Ecto neural progenitor cell (in vitro differentiated cells): ENCODE data around the gene ICA1.

Experiments
- DNase-seq: peaks from one replicate; pipeline ENCODE4 v3.0.0-alpha.2; 2018; ENCODE audit warnings: low spot score

The ICA1 gene

GRCh38 chr7:8197994-8198698, 63.8 kb downstream of the ICA1 start:
- no peak for DNase-seq

- DNase-seq: no peak
Measured at GRCh38 chr7:8192897-8193296, 69.1 kb downstream of the ICA1 start.

DNA sequence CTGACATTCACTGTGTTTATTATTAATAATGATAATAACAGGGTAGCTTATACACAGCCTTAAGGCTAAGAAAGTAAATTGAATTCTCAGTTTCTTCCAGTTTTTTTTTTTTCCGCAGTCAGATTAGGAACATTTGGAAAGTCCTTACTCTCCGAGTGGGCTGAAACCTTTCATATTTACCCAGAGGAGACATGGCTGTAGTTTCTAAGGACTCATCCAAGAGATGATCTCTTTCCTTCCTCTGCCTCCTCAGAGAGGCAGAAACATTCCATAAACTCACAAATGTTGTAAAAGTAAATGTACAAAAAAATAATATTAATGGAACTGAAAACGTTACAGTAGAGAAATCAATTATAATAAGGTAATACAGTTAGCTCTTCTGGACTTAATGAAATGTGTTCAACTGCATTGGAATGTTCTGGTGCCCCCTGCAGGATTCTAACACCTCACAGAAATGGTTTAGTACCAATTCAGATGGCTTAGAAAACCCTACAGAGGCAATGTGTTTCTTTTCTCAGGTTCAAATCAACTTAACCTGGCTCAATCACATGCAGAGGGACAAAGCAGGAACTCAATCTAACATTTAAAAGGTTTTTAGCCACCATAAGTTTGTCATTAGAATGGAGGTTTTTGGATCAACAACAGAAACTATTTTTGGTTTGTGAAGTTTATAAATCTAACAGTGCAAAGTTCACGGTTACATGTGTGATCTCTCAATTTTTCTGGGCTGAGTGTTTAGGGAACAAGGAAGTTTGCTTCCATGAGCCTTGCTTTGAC, 71.7 kb downstream of the ICA1 start:
- no peak for DNase-seq

- peak; percentile 60 for DNase-seq
Measured at GRCh38 chr7:8189625-8190024, 72.3 kb downstream of the ICA1 start.

DNA sequence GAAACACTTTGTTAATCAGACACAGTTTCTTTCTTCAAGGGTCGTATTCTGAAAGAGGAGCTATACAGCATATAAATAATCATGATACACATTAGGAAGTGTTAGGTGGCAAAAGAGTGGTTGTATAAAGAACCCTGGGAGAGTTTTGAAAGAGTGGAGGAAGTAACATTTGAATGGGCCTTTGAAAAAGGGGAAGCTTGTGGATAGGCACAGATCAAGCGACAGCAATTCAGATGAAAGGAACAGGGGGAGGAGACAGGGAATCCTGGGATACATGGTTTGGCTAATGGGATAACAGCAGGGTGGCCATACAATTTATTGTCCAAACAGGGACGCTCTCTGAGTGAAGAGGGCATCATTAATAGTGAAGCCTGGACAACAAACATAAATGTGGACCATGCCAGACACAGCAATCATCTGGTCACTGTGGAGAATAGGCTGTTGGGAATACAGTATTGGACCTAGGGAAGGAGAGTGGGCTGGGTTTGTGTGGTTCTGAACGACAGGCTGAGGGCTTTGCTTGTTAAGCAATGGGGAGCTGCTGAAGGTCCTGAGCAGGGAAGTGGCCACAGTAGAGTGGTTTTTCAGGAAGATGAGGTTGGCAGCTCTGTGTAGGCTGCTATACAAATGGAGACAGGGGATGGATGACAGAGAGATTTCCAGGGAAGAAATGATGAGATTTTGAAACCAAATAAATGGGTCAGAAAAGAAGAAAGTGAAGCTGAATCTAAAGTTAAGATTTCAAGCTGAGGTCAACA, 75.9 kb downstream of the ICA1 start:
- no peak for DNase-seq

GRCh38 chr7:8184221-8184620, 77.7 kb downstream of the ICA1 start:
- no peak for DNase-seq

DNA sequence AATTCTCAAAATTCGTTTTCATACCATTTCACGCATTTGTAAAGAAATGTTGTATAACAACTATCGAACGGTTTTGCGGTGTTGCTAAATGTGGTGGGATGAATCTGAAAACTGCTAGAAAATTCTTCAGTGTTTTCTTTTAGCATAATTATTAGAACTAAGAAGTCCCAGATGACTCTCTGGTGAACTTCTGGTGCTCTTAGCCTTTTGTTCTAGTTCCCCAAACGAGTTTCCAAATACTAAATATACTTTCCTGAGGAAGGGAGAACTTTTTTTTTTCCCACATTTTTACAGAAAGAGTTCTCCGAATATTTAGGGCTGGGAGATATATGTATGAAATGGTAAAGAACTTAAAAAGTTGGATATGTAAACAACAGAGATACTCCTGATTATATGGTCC, 82.5 kb downstream of the ICA1 start:
- DNase-seq: no peak

DNA sequence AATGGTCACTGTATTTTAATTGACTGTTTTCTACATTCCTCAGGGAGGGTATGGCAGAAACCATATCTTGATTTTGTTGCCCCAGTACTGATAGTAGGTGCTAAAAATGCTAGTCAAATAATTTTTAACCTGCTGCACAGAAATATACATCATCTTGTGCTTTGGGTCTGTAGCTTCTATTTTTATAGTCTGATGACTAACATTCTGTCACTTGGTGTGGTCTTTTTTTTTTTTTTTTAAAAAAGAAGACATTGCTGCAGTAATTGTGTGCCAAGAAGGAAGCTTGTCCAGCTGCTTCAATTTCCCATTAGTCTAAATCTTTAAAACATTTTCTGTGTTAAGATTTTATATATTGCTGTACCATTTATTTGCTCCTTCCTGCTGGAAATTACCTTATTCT, 83.6 kb downstream of the ICA1 start:
- DNase-seq: no peak

GRCh38 chr7:8177109-8177933, 84.6 kb downstream of the ICA1 start:
- no peak for DNase-seq

DNA sequence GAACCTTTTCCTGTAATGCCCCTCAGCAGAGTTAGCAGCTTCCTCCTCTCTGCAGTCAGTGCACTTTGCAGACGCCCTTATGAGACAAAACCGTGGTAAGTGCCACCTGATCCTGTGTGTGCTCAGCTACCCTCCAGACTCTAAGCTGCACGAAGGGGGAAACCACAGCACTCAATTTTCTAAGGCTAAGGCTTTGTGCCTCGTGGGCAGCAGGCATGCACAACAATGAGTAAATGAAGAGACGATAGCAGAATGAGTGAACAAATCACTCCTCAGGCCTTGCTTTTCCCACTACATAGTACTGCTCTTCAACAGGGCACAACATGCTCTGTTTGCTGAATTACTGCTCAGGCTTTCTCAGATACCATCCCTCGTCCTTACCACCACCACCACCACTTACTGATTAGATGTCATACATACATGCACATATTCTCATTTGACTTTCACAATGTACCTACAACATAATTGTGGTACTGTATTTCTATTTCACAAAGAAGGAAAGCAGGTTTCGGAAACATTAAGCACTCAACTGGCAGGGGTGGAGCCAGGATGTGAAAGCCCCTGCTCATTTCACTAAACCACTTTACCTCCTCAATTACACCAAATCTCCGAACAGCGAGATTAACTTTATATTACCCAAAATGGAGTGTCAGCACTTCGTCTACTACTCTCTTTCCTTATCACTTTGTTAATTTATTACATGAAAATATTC, 85.4 kb downstream of the ICA1 start:
- DNase-seq: no peak

DNA sequence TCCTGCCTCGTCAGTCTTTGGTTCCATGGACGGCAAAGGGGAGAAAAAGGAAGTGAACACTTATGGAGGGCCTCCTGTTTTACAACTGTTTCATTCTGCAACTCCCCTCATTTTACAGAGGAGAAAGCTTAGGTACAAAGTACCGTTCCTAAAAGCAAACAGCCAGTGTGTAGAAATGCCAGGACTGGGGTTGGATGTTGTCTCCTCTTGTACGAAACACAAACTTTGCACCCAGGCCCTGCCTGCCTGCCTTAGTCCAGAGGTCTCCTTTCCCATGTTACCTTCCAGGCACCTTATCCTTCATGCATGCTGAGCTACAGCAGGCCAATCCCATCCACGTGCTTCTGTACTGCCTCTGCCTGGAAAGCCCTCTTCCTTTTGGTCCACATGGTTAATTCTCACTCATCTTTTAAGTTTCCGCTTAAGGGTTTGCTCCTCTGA, 86.0 kb downstream of the ICA1 start:
- no peak for DNase-seq

GRCh38 chr7:8172372-8173354, 89.3 kb downstream of the ICA1 start:
- DNase-seq: no peak

- DNase-seq: no peak
Measured at GRCh38 chr7:8169171-8169570, 92.8 kb downstream of the ICA1 start.

DNA sequence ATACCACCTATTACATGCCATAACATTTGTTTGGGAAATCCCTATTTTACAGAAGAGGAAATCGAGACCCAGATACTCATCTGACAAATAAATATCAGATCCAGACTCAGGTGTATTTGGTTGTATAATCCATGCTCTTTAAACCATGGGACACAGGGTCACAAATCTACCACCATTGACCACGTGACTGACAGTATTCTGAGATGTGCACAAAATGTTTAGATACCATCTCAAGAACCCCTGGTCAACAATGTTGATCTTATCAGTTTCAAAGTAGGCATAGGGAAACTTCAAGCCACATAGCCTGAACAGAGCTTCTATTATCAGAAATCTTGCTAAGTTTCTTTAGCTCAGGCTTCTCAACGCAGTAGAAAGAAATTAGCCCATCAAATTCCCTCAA, 93.6 kb downstream of the ICA1 start:
- DNase-seq: no peak

- no peak for DNase-seq
Measured at GRCh38 chr7:8165150-8165549, 96.8 kb downstream of the ICA1 start.

GRCh38 chr7:8162181-8162580, 99.8 kb downstream of the ICA1 start:
- no peak for DNase-seq

DNA sequence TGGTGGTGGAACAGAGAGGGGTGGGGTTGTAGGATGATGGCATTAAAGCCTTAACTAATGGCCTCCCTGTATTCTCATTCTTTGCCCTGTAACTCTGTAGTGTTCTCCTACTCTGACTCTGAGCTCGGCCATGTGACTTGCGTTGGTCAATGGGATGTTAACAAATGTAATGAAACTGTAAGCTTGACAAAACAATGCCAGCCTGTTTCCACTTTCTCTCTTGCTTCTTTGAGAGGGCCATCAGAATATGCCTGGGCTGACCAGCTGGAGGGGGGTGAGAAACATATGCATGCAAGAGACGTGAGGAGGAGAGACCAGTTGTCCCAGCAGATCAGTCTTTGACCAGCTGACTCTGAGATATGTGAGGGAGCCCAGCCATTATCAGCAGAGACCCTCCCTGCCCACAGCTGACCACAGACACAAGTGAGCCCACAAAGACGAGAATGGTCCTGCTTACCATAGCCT, 100.6 kb downstream of the ICA1 start:
- no peak for DNase-seq

- no peak for DNase-seq
Measured at GRCh38 chr7:8160779-8161345, 101.1 kb downstream of the ICA1 start.

DNA sequence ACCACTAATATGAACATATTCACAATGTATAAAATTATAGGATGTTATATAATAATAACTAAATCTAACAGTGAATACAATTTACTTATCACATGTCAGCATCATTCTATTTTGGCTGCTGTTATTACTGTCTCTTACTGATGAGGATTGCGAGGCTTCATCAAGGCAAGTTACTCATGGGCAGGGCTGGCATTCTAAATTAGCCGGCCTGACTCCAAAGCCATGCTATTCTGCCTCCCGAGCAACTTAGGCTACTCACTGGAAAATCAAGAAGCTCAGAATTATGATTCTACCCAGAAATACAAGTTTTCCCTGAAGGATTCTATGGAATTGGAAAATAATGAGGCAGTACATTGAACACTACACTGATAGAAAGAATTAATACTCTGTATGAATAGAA, 101.7 kb downstream of the ICA1 start:
- no peak for DNase-seq

DNA sequence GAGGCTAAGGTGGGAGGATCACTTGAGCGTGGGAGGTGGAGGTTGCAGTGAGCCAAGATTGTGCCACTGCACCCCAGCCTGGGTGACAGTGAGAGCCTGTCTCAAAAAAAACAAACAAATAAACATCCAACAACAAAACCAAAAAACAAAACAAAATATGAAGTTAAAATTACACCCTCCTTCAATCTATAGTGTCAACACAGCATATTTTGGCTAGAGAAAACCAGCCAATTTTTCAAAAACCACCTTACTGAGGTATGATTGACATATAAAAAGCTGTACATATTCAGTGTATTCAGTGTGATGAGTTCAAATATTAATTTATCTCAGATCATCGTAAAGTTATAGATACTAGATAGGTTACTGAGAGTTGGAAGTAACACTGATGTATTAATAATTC, 102.4 kb downstream of the ICA1 start:
- DNase-seq: no peak
